CD14-positive monocyte (primary cell): Measurements from ENCODE around the gene AHNAK2. TPM values are rescaled to one million over a fixed set of nuclear protein-coding genes. Genes with fewer than 3 reads are reported as not detected.
A peak's percentile ranks its signal among the peaks of the same experiment; 100 is the strongest.

Source experiments
- DNase-seq, 3 donors: peaks; one replicate each; pipeline ENCODE4 v3.0.0-alpha.2; 2011 to 2022
- H2AFZ ChIP-seq: 2 replicates; pipeline ENCODE4 v1.6.0; 2012; ENCODE audit warnings: mild to moderate bottlenecking, low read depth, low read length, inconsistent platforms; ENCODE audit not compliant: insufficient read depth, poor library complexity, severe bottlenecking
- H3K27ac ChIP-seq, 2 donors: 1 replicate in 1 of 2; 2 replicates in 1 of 2; pipeline ENCODE4 v1.5.1; 2012 to 2013; ENCODE audit warnings: low read length in 2 of 2, control low read depth in 1 of 2, inconsistent platforms in 1 of 2, low read depth in 1 of 2, mild to moderate bottlenecking in 1 of 2
- H3K27me3 ChIP-seq, 2 donors: one replicate each; pipeline versions ENCODE4 v1.6.0 to v1.6.1; 2011 to 2013; ENCODE audit warnings: low read length in 2 of 2; ENCODE audit not compliant: control insufficient read depth in 2 of 2, insufficient read depth in 2 of 2
- H3K36me3 ChIP-seq, 2 donors: replicated peaks in 1 of 2; 1 replicate in 1 of 2; 2 replicates in 1 of 2; pipeline versions ENCODE4 v1.5.1 to v1.6.1; 2012 to 2013; ENCODE audit warnings: low read length in 2 of 2, control low read depth in 1 of 2, inconsistent platforms in 1 of 2, mild to moderate bottlenecking in 1 of 2; ENCODE audit not compliant: insufficient read depth in 2 of 2, control insufficient read depth in 1 of 2
- H3K4me1 ChIP-seq, 2 donors: 1 replicate in 1 of 2; 2 replicates in 1 of 2; pipeline versions ENCODE4 v1.5.1 to v1.6.1; 2012 to 2013; ENCODE audit warnings: low read length in 2 of 2, control low read depth in 1 of 2, inconsistent platforms in 1 of 2, mild to moderate bottlenecking in 1 of 2, moderate library complexity in 1 of 2; ENCODE audit not compliant: insufficient read depth in 2 of 2, control insufficient read depth in 1 of 2
- H3K4me2 ChIP-seq: replicated peaks from 2 replicates; pipeline ENCODE3; 2012; ENCODE audit warnings: low read length, moderate library complexity, mild to moderate bottlenecking; ENCODE audit not compliant: poor library complexity, severe bottlenecking; ENCODE audit errors: extremely low read depth
- H3K4me3 ChIP-seq, 3 experiments: fragments of 200-600 bp in 1 of 3; sonication (generic) in 1 of 3; replicated peaks in 1 of 3; 1 replicate in 2 of 3; 2 replicates in 1 of 3; pipeline ENCODE4 v1.5.1; 2011 to 2013; ENCODE audit warnings: low read length in 3 of 3, mild to moderate bottlenecking in 3 of 3, control low read depth in 2 of 3, low read depth in 2 of 3, inconsistent platforms in 1 of 3, moderate library complexity in 1 of 3
- H3K79me2 ChIP-seq: 2 replicates; pipeline ENCODE4 v1.6.0; 2012; ENCODE audit warnings: mild to moderate bottlenecking, control low read depth, inconsistent platforms, low read length, moderate library complexity; ENCODE audit not compliant: insufficient read depth
- H3K9ac ChIP-seq: 2 replicates; pipeline ENCODE4 v1.6.0; 2017; ENCODE audit warnings: low read length, mild to moderate bottlenecking; ENCODE audit not compliant: insufficient read depth, poor library complexity, severe bottlenecking
- H3K9me3 ChIP-seq, 2 donors: replicated peaks in 1 of 2; 1 replicate in 1 of 2; 2 replicates in 1 of 2; pipeline versions ENCODE4 v1.5.1 to v1.6.1; 2012 to 2013; ENCODE audit warnings: low read length in 2 of 2, control low read depth in 1 of 2; ENCODE audit not compliant: control insufficient read depth in 1 of 2, insufficient read depth in 1 of 2
- H4K20me1 ChIP-seq: 2 replicates; pipeline ENCODE4 v1.6.0; 2012; ENCODE audit warnings: mild to moderate bottlenecking, low read length, control low read depth, moderate library complexity; ENCODE audit not compliant: insufficient read depth
- H3K27ac Mint-ChIP-seq, 7 donors: one replicate each; pipeline ENCODE4 v1.8.0; 2020; ENCODE audit warnings: mild to moderate bottlenecking in 7 of 7, mixed read lengths in 7 of 7, moderate library complexity in 6 of 7, inconsistent platforms in 2 of 7
- H3K27me3 Mint-ChIP-seq, 3 donors: one replicate each; pipeline ENCODE4 v1.8.0; 2021 to 2022; ENCODE audit warnings: low read depth in 3 of 3, mild to moderate bottlenecking in 3 of 3, mixed read lengths in 3 of 3, moderate library complexity in 3 of 3, inconsistent platforms in 1 of 3
- H3K36me3 Mint-ChIP-seq, 2 donors: one replicate each; pipeline ENCODE4 v1.8.0; 2020; ENCODE audit warnings: mixed read lengths in 2 of 2, inconsistent platforms in 1 of 2, mild to moderate bottlenecking in 1 of 2
- H3K4me1 Mint-ChIP-seq: one replicate; pipeline ENCODE4 v1.8.0; 2020; ENCODE audit warnings: mild to moderate bottlenecking, mixed read lengths
- H3K4me3 Mint-ChIP-seq, 2 donors: one replicate each; pipeline ENCODE4 v1.8.0; 2020; ENCODE audit warnings: mild to moderate bottlenecking in 2 of 2, mixed read lengths in 2 of 2, moderate library complexity in 1 of 2
- H3K9me3 Mint-ChIP-seq, 7 donors: one replicate each; pipeline ENCODE4 v1.8.0; 2020 to 2022; ENCODE audit warnings: mixed read lengths in 7 of 7, mild to moderate bottlenecking in 6 of 7, moderate library complexity in 6 of 7, inconsistent platforms in 2 of 7
- CTCF ChIP-seq: fragments of 200-600 bp; IDR thresholded peaks from one replicate; pipeline ENCODE4 v1.8.0; 2022; ENCODE audit warnings: antibody characterized with exemption, mild to moderate bottlenecking
- WGBS: methylation state at CpG from one replicate; pipeline ENCODE4 v1.1.5; 2013; ENCODE audit warnings: missing lambda C conversion rate; ENCODE audit not compliant: insufficient coverage; 5-methylcytosine and 5-hydroxymethylcytosine counted together
- intact Hi-C, 2 donors: fragments of 100-400 bp; cut with micrococcal nuclease; formaldehyde crosslinking; loops; one replicate each; pipeline versions ENCODE4 v1.15.0 to v1.15.1; 2023
- polyA plus RNA-seq, 3 donors: library from polyadenylated mRNA; depleted of rRNA in 1 of 3; unstranded in 2 of 3; stranded (reverse) in 1 of 3; fragments of 300-500 nt in 2 of 3; fragments of >200 nt in 1 of 3; fragmentation: Illumina TruSeq in 2 of 3; gene quantifications; 1 replicate in 2 of 3; 2 replicates in 1 of 3; pipeline ENCODE4 v1.2.3, GENCODE V29; 2012 to 2021

The AHNAK2 gene
- polyA plus RNA-seq, 3 donors: 0.01 TPM; not detected in 2

GRCh38 chr14:104979758-104980610 is 1.8 kb upstream of the AHNAK2 start:
- Histone ChIP-seq H3K9ac (no peak overlapping the region), H3K9me3 (no peaks in the 10 kb centered on the region), H3K36me3 (no peaks in the 10 kb centered on the region), H3K27me3 (peaks cover 10 to 34% of the 10 kb centered on the region in 2 donors), H3K4me2 (no peak overlapping the region), H2AFZ (no peak overlapping the region), H3K79me2 (no peaks in the 10 kb centered on the region), H3K27ac (no peak overlapping the region), H4K20me1 (no peaks in the 10 kb centered on the region), H3K4me3 (no peak overlapping the region), H3K4me1 (peaks cover 6 to 24% of the 10 kb centered on the region in 2 donors)
- intact Hi-C loops: loop anchor here in 1 of 2 donors (5.0 to 10.0 kb wide), 3 partner anchors 37 to 202 kb away; partner anchors contain the start of genes AKT1 and NUDT14
- 78% methylated on average over 18 of the region's 19 CpGs for WGBS
- H3K27me3 Mint-ChIP-seq: peaks cover 39 to 51% (median 40%) of the 10 kb centered on the region in 3 donors
- H3K9me3 Mint-ChIP-seq: peaks cover 0 to 14% (median 3%) of the 10 kb centered on the region in 7 donors
- TF ChIP-seq CTCF: no peak
- DNase-seq: peak in 1 of 3 donors; percentile 5
- H3K4me3 Mint-ChIP-seq: peak overlapping the region in 1 of 2 donors; percentile 4
- H3K27ac Mint-ChIP-seq: peak overlapping the region in 1 of 7 donors; percentile 48
- H3K36me3 Mint-ChIP-seq: peaks cover 2 to 3% of the 10 kb centered on the region in 2 donors
- peaks cover 17% of the 10 kb centered on the region for H3K4me1 Mint-ChIP-seq

GRCh38 chr14:104978746-104979691 is 845 bp upstream of the AHNAK2 start:
- Mint-ChIP-seq H3K4me3 (peak overlapping the region; percentile 34 to 79), H3K36me3 (peaks cover 2 to 3% of the 10 kb centered on the region in 2 donors), H3K4me1 (peaks cover 17% of the 10 kb centered on the region), H3K27ac (peak overlapping the region in 2 of 7 donors; percentile 63 to 64), H3K27me3 (peaks cover 38 to 51% (median 42%) of the 10 kb centered on the region in 3 donors), H3K9me3 (peaks cover 0 to 14% (median 3%) of the 10 kb centered on the region in 7 donors)
- no peaks in the 10 kb centered on the region for H4K20me1 ChIP-seq
- no peak overlapping the region for H3K27ac ChIP-seq
- peaks cover 10 to 34% of the 10 kb centered on the region in 2 donors for H3K27me3 ChIP-seq
- no peaks in the 10 kb centered on the region for H3K79me2 ChIP-seq
- H3K36me3 ChIP-seq: no peaks in the 10 kb centered on the region
- no peaks in the 10 kb centered on the region for H3K9me3 ChIP-seq
- peak overlapping the region; percentile 73 for H3K4me2 ChIP-seq
- WGBS: 58% methylated on average over 26 of the region's 32 CpGs
- peaks cover 5 to 24% of the 10 kb centered on the region in 2 donors for H3K4me1 ChIP-seq
- no peak for TF ChIP-seq CTCF
- peak in 1 of 3 donors; percentile 4 for DNase-seq
- no peak overlapping the region for H3K9ac ChIP-seq
- H3K4me3 ChIP-seq: peak overlapping the region in 1 of 3 experiments; percentile 40
- intact Hi-C loops: loop anchor here in 1 of 2 donors (5.0 kb wide), 2 partner anchors 38 to 203 kb away; partner anchors contain the start of gene NUDT14
- no peak overlapping the region for H2AFZ ChIP-seq
